ENCODE measurements around the gene PRDM12. TPM values are rescaled to one million over a fixed set of nuclear protein-coding genes. Genes with fewer than 3 reads are reported as not detected.

The PRDM12 gene
- total and polyA plus RNA-seq, 2 of the 8 experiments (the other 6 are each of a cell fraction or from before 2014, with no cell fraction given), result 0.14 to 0.22 TPM

- TF ChIP-seq ATF3 (IDR thresholded peaks at IDR 0.05; ENCODE audit: insufficient read depth, low read depth, low read length) (no peak), SP4 (IDR thresholded peaks at IDR 0.05; ENCODE audit: low read length) (0 out of 2 replicates have a peak, but pooled peaks have one; percentile 49), JUND (IDR thresholded peaks at IDR 0.05; ENCODE audit: low read length) (no peak), TAF7 (optimal IDR thresholded peaks at IDR 0.05; ENCODE audit: borderline replicate concordance, low read depth, low read length) (peak; percentile 68), EP300 (IDR thresholded peaks at IDR 0.05; ENCODE audit: borderline replicate concordance in 1 of 2, low read depth in 2 of 2, low read length in 2 of 2) (no peak), YY1 (IDR thresholded peaks at IDR 0.05; ENCODE audit: low read depth, low read length) (peak; percentile 95), POU5F1 (IDR thresholded peaks at IDR 0.05; ENCODE audit: low read depth, low read length) (no peak), TCF12 (IDR thresholded peaks at IDR 0.05; ENCODE audit: low read depth, low read length) (no peak), PHF8 (conservative IDR thresholded peaks at IDR 0.05; ENCODE audit: low read depth, low read length) (peak; percentile 65; the same call in 1 of the 2 replicates), NANOG (IDR thresholded peaks at IDR 0.05; ENCODE audit: insufficient read depth, low read depth, low read length, poor library complexity, severe bottlenecking) (no peak), USF2 (IDR thresholded peaks at IDR 0.05; ENCODE audit: low read length) (no peak), HDAC6 (IDR thresholded peaks at IDR 0.05; ENCODE audit: low read depth, low read length) (no peak), CEBPB (IDR thresholded peaks at IDR 0.05; ENCODE audit: low read depth, low read length) (no peak), CHD2 (IDR thresholded peaks at IDR 0.05; ENCODE audit: low read length) (peak; percentile 81), BACH1 (IDR thresholded peaks at IDR 0.05; ENCODE audit: low read length) (no peak), ZNF274 (IDR thresholded peaks at IDR 0.05; ENCODE audit: borderline replicate concordance, extremely low read depth, low read length) (no peak), SP2 (IDR thresholded peaks at IDR 0.05; ENCODE audit: low read length) (peak; percentile 63), TBP (IDR thresholded peaks at IDR 0.05; ENCODE audit: low read depth, low read length) (peak; percentile 88), KDM1A (IDR thresholded peaks at IDR 0.05; ENCODE audit: borderline replicate concordance, low read length) (no peak), SIX5 (IDR thresholded peaks at IDR 0.05; ENCODE audit: low read depth, low read length) (peak; percentile 72), MAFK (IDR thresholded peaks at IDR 0.05; ENCODE audit: low read depth, low read length) (no peak), SAP30 (IDR thresholded peaks at IDR 0.05; ENCODE audit: insufficient read depth, insufficient replicate concordance, low read length) (no peak), HDAC2 (IDR thresholded peaks at IDR 0.05; ENCODE audit: borderline replicate concordance in 1 of 2, low read depth in 2 of 2, low read length in 2 of 2) (no peak), CREB1 (IDR thresholded peaks at IDR 0.05) (peak; percentile 44)
These were observed 48.3 kb downstream of the PRDM12 start (continued) for GRCh38 chr9:130712564-130713285.
